Erythroblast (primary cell): Measurements from ENCODE around the gene DNAJB8.

Experiments
- GATA1 ChIP-seq: IDR thresholded peaks from 2 replicates; pipeline ENCODE4 v1.6.1; 2011; ENCODE audit warnings: low read depth, mild to moderate bottlenecking, control low read depth, low read length, moderate library complexity
- POLR2A ChIP-seq: IDR thresholded peaks from 2 replicates; pipeline ENCODE4 v1.6.1; 2011; ENCODE audit warnings: mild to moderate bottlenecking, low read length

- TF ChIP-seq POLR2A (no peak), GATA1 (no peak)
Observed at GRCh38 chr3:128490650-128490914, 23.9 kb upstream of the DNAJB8 start.
